Transverse colon (tissue), 3 donors: ENCODE results near the gene CKLF.

ENCODE experiments used
- POLR2A ChIP-seq: fragments of 450-650 bp; IDR thresholded peaks from one replicate; pipeline ENCODE4 v1.6.1; 2016; ENCODE audit warnings: antibody characterized with exemption, mild to moderate bottlenecking, moderate library complexity
- TF ChIP-seq, protein P1 (sequence below), 5 experiments: fragments of 200-600 bp in 3 of 5; fragments of 450-650 bp in 2 of 5; sonication (generic) in 3 of 5; IDR thresholded peaks; 1 replicate in 2 of 5; 2 replicates in 3 of 5; pipeline ENCODE4 v1.5.1; 2016 to 2017; ENCODE audit warnings: antibody characterized with exemption in 5 of 5, inconsistent platforms in 3 of 5, mild to moderate bottlenecking in 2 of 5, moderate library complexity in 1 of 5

DNA sequence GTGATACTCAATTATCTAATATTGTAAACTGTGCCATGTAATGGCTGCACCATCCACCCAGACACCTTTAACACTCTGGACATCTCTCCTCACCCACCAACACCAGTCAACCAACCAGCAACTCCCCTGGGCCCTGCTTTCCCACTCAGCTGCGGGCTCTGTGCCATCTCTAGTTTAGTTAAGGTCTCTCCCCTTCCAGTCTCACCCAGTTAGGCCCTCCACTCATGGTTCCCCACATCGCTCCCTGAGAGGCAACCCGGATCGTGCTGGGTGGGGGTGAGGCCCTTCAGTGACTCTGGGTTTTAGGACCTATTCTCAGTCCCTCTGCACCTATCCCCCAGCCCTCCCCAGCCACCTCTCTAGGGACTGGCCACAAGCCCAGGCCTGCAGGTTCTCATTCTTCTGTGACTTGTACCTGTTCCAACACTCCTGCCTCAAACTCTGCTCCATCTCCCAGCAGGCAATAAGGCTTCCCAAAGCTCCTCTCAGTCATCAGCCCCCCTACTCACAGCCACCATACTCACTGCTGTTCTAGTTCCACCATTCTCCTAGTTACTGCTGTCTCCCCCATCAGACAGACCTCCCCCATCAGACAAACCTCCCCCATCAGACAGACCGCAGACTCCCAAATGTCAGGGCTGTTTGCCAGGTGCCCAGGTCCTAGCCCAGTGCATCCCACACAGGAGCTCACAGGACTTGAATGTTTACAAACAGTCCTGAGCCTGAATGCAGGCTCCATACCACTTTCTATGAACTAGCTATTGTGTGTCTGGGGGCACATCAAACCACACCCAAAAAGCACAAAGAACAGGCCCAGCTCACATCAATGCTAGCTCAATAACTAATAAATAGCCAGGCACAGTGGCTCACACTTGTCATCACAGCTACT, 5.0 kb upstream of the CKLF start:
- TF ChIP-seq, protein P1, sequence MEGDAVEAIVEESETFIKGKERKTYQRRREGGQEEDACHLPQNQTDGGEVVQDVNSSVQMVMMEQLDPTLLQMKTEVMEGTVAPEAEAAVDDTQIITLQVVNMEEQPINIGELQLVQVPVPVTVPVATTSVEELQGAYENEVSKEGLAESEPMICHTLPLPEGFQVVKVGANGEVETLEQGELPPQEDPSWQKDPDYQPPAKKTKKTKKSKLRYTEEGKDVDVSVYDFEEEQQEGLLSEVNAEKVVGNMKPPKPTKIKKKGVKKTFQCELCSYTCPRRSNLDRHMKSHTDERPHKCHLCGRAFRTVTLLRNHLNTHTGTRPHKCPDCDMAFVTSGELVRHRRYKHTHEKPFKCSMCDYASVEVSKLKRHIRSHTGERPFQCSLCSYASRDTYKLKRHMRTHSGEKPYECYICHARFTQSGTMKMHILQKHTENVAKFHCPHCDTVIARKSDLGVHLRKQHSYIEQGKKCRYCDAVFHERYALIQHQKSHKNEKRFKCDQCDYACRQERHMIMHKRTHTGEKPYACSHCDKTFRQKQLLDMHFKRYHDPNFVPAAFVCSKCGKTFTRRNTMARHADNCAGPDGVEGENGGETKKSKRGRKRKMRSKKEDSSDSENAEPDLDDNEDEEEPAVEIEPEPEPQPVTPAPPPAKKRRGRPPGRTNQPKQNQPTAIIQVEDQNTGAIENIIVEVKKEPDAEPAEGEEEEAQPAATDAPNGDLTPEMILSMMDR (IDR thresholded peaks at IDR 0.05) = no peak
- no peak for TF ChIP-seq POLR2A
